Activated B cell treated with CpG ODN at 0.5 μM for 24 hours (primary cell): ENCODE measurements around the gene TTC4. TPM values are rescaled to one million over a fixed set of nuclear protein-coding genes. Genes with fewer than 3 reads are reported as not detected.

Experiments used
- ATAC-seq: fragments of 200-7000 bp; cut with Tn5 transposase; one replicate; pipeline ENCODE4 v1.10.0; 2021; ENCODE audit warnings: low read depth, mild to moderate bottlenecking, moderate library complexity
- CTCF ChIA-PET: fragments of 350-600 bp; sonication (Branson Sonifier 250); formaldehyde crosslinking; loops from one replicate; lab custom pipeline; 2021; ENCODE audit warnings: antibody characterized with exemption; lab: Charles Lee
- POLR2A ChIA-PET: fragments of 350-600 bp; sonication (Branson Sonifier 250); formaldehyde crosslinking; loops from one replicate; lab custom pipeline; 2021; ENCODE audit warnings: antibody characterized with exemption; lab: Charles Lee
- DNase-seq: peaks from one replicate; pipeline ENCODE4 v3.0.0; 2022
- H3K27ac Mint-ChIP-seq: one replicate; pipeline ENCODE4 v1.8.0; 2020; ENCODE audit warnings: mixed read lengths
- H3K27me3 Mint-ChIP-seq: one replicate; pipeline ENCODE4 v1.8.0; 2021; ENCODE audit warnings: mixed read lengths
- H3K36me3 Mint-ChIP-seq: one replicate; pipeline ENCODE4 v1.8.0; 2021; ENCODE audit warnings: low read depth, mixed read lengths
- H3K4me1 Mint-ChIP-seq: one replicate; pipeline ENCODE4 v1.8.0; 2021; ENCODE audit warnings: mixed read lengths
- H3K4me3 Mint-ChIP-seq: one replicate; pipeline ENCODE4 v1.8.0; 2020; ENCODE audit warnings: mild to moderate bottlenecking, mixed read lengths
- H3K9me3 Mint-ChIP-seq: one replicate; pipeline ENCODE4 v1.8.0; 2020; ENCODE audit warnings: mixed read lengths
- intact Hi-C: fragments of 100-400 bp; cut with micrococcal nuclease; formaldehyde crosslinking; loops from one replicate; pipeline ENCODE4 v1.15.1; 2024
- total RNA-seq: library from RNA; stranded (reverse); gene quantifications from 2 replicates; pipeline ENCODE4 v1.2.3, GENCODE V29; 2022
- TF ChIP-seq, protein P1 (sequence below): fragments of 200-600 bp; IDR thresholded peaks from one replicate; pipeline ENCODE4 v1.8.0; 2022; ENCODE audit warnings: antibody characterized with exemption, mild to moderate bottlenecking

Gene TTC4
- total RNA-seq, 1 donor from 2014 or later: 30.8 TPM

DNA sequence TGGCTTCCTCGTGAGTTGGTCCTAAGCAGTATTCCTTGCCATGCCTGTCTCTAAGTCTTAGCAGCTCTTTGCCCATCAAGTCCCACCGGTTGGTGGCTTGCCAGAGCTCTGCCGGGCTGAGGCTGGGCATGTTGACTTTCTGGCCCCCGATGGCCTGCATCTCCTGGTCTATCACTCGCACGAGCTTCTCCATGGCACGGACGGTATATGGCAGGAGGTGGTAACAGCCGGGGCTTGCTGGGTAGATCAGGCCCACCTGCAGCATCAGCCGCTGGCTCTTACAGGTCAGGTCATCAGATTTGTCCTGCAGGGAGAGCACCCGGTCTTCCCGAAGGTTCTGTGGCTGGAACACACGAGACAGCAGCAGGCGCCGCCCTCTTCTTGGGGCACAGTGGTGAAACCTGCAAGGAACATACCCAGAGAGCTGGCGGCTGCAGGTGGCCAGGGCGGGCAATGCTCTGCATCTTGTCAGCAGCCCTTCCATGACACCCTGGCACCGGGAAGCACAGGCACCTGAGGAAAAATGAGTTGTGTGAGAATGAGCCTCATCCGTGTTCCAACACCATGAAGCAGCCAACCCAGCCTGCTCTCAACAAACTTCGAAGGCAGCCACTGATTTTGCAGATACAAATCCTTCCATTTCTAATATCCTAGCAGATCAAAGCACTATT, 43.2 kb downstream of the TTC4 start:
- ATAC-seq (no peak), DNase-seq (no peak)
- Mint-ChIP-seq H3K27ac (no peak overlapping the region), H3K4me3 (no peak overlapping the region), H3K27me3 (no peaks in the 10 kb centered on the region), H3K4me1 (peaks cover 10% of the 10 kb centered on the region), H3K36me3 (peaks cover 21% of the 10 kb centered on the region), H3K9me3 (no peaks in the 10 kb centered on the region)
- intact Hi-C loops: no loop called here
- ChIA-PET CTCF (no interaction called here), POLR2A (no interaction called here)
- TF ChIP-seq, protein P1, sequence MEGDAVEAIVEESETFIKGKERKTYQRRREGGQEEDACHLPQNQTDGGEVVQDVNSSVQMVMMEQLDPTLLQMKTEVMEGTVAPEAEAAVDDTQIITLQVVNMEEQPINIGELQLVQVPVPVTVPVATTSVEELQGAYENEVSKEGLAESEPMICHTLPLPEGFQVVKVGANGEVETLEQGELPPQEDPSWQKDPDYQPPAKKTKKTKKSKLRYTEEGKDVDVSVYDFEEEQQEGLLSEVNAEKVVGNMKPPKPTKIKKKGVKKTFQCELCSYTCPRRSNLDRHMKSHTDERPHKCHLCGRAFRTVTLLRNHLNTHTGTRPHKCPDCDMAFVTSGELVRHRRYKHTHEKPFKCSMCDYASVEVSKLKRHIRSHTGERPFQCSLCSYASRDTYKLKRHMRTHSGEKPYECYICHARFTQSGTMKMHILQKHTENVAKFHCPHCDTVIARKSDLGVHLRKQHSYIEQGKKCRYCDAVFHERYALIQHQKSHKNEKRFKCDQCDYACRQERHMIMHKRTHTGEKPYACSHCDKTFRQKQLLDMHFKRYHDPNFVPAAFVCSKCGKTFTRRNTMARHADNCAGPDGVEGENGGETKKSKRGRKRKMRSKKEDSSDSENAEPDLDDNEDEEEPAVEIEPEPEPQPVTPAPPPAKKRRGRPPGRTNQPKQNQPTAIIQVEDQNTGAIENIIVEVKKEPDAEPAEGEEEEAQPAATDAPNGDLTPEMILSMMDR: no peak

DNA sequence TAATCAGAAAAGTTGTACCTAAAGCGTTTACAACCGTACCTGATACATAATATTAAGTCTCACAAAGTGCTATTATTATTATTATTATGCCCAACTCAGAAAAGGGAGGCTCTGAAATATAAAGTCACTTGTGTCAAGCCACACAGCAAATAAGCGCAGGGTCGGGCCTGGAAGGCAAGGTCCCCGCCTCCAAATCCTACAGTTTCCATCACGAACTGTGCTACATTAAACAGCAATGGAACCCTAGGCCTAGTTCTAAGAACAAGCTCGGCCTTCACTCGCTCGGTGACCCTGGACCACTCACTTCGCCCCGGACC, 48.1 kb downstream of the TTC4 start:
- Mint-ChIP-seq H3K27ac (peak overlapping the region; percentile 89), H3K27me3 (no peaks in the 10 kb centered on the region), H3K9me3 (no peaks in the 10 kb centered on the region), H3K4me3 (peak overlapping the region; percentile 90), H3K4me1 (peaks cover 24% of the 10 kb centered on the region), H3K36me3 (peaks cover 4% of the 10 kb centered on the region)
- intact Hi-C loops: loop anchor here (1.0 to 10.0 kb wide), 11 partner anchors 38 to 925 kb away; partner anchors contain the start of genes CYB5RL, DHCR24, LRRC42 and MRPL37
- DNase-seq: no peak
- ChIA-PET CTCF (no interaction called here), POLR2A (interaction anchor here (2.9 kb wide), 1 partner anchor 48 kb away, joined by 13 read pairs; the partner anchor contains the start of gene TTC4)
- TF ChIP-seq, protein P1: no peak
- no peak for ATAC-seq

DNA sequence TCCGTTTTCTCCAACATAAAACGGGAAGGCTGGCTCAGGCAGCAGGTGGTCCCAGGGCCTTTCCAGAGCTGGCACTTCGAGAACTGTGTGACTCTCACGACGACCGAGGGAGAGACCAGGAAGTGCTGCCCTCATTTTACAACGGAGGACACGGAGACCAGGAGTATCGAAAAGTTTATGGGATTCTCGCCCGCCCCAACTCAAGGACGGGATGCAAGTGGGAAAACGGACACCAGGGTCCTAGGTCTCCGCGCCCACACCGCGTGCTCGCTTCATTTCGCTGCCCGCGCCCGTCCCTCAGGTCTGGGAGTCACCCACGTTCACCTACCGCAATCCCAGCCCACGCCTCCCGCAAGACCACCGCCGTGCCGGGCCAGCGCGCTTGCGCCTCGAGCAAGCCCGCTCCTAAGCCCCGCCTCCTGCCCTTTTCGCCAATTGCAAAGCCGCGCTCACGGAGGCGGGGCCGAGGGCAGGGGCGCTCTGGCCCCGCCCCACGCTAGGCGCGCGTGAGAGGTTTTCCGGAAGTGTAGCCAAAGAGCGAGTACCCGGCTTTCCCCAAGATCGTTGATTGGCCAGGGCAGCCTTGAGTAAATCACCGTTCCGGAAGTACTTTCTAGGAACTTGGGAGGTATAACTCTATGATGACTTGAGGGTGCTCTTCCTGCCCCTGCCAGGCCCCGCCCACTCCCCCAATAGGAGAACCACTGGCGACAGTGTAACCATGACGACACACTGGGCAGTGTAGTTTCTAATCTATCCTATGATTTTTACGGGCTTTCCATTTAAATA, 48.7 kb downstream of the TTC4 start, which contains the start of gene PARS2:
Gene PARS2, minus strand, starts transcription at position 391 of the 789 bp plus-strand sequence. CDS start 5,362 bp downstream, outside the sequence.
- H3K4me3 Mint-ChIP-seq: peak within 1 kb of the TSS; percentile 90
- CTCF ChIA-PET: interaction anchor here (0.7 to 1.0 kb wide), 2 partner anchors 37 to 547 kb away, joined by 3 read pairs; no protein-coding TSS in a partner anchor
- H3K36me3 Mint-ChIP-seq: peaks cover 4% of the 10 kb centered on the region
- ATAC-seq: peak; percentile 92
- H3K27me3 Mint-ChIP-seq: no peaks in the 10 kb centered on the region
- H3K9me3 Mint-ChIP-seq: no peaks in the 10 kb centered on the region
- intact Hi-C loops: loop anchor here (1.0 to 10.0 kb wide), 11 partner anchors 37 to 926 kb away; partner anchors contain the start of genes CYB5RL, DHCR24, LRRC42 and MRPL37
- DNase-seq: peak; percentile 91
- H3K27ac Mint-ChIP-seq: peak within 1 kb of the TSS; percentile 89
- POLR2A ChIA-PET: interaction anchor here (1.0 to 2.9 kb wide), 4 partner anchors 48 to 819 kb away, joined by 3 to 13 read pairs (median 6); partner anchors contain the start of genes IFT25, LRRC42, TMEM59 and TTC4
- TF ChIP-seq, protein P1: no peak
- H3K4me1 Mint-ChIP-seq: peaks cover 24% of the 10 kb centered on the region

DNA sequence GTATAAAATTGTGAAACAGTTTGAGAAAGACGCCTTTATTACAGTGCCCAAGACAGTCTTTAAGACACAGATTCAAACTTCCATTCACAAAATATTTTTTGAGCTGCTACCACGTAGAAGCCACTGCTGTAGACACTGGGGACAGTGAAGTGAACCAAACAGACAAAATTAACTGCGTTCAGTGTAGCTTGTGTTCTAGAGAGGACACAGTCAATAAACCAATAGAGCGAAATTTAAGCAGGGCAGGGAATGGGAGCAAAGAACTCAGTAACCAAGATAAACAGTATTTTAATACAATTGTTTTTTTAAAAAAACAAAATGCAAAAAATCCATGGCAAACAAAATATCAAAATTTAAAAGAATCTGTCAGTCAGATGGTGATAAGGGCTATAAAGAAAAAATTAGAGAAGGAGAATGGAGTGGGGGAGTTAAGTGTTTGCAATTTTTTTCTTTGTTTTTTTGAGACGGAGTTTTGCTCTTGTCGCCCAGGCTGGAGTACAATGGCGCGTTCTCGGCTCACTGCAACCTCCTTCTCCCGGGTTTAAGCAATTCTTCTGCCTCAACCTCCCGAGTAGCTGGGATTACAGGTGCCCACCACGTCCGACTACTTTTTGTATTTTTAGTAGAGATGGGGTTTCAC, 49.4 kb downstream of the TTC4 start:
- Mint-ChIP-seq H3K36me3 (peaks cover 4% of the 10 kb centered on the region), H3K4me3 (peak overlapping the region; percentile 90), H3K27me3 (no peaks in the 10 kb centered on the region), H3K9me3 (no peaks in the 10 kb centered on the region), H3K4me1 (peaks cover 24% of the 10 kb centered on the region), H3K27ac (peak overlapping the region; percentile 89)
- TF ChIP-seq, protein P1: no peak
- ChIA-PET POLR2A (interaction anchor here (1.0 to 1.8 kb wide), 3 partner anchors 50 to 820 kb away, joined by 3 to 9 read pairs (median 4); partner anchors contain the start of genes IFT25, LRRC42, TMEM59 and TTC4), CTCF (interaction anchor here (0.7 to 1.0 kb wide), 2 partner anchors 37 to 548 kb away, joined by 3 read pairs; no protein-coding TSS in a partner anchor)
- DNase-seq (no peak), ATAC-seq (peak; percentile 16)
- intact Hi-C loops: loop anchor here (1.0 to 10.0 kb wide), 11 partner anchors 36 to 927 kb away; partner anchors contain the start of genes CYB5RL, DHCR24, LRRC42 and MRPL37
